Hematopoietic multipotent progenitor cell treated with erythropoietin and hydrocortisone succinate and interleukin-3 and kit ligand, for 15 days (in vitro differentiated cells): Measurements from ENCODE around the gene RRP12.
"Not testable (repeated sequence)": the region's sequence is repeated elsewhere in the genome, so short reads cannot be mapped to it uniquely, and the experiment has no call there.

Source experiments
- DNase-seq: peaks from one replicate; pipeline ENCODE4 v3.0.0-alpha.2; 2015; ENCODE audit warnings: low spot score

The RRP12 gene

GRCh38 chr10:97407952-97408248, 6.8 kb upstream of the RRP12 start:
- no peak for DNase-seq

GRCh38 chr10:97407211-97407951, 6.2 kb upstream of the RRP12 start:
- peak; percentile 75 for DNase-seq

DNA sequence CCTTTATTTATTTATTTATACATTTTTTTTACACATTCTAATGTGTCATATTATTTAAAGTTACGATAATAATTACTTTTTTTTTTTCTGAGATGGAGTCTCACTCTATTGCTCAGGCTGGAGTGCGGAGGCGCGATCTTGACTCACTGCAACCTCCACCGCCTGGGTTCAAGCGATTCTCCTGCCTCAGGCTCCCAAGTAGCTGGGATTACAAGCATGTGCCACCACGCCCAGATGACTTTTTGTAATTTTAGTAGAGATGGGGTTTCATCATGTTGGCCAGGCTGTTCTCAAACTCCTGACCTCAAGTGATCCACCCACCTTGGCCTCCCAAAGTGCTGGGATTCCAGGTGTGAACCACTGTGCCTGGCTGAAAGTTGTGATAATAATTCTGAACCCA, 5.3 kb upstream of the RRP12 start:
- DNase-seq, result not testable (repeated sequence)

DNA sequence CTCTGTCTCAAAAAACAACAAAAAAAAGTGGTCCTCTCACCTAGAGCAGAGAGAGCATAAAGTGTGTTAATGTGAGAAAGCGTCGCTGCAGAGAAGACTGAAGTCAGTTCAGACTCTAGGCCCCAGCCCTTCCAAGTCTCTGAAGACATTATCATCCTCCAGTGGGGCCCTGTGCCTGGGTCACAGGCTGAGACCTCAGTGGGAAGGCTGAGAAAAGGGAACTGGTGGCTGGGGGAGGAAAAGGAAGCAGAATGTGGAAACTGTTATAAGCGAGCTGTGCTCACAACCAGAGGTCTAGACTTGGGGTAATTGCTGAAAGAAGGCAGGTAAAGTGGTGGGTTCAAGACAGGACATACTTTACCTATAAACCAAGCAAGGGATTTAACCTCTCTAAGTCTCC, 4.9 kb upstream of the RRP12 start:
- DNase-seq, result no peak

DNA sequence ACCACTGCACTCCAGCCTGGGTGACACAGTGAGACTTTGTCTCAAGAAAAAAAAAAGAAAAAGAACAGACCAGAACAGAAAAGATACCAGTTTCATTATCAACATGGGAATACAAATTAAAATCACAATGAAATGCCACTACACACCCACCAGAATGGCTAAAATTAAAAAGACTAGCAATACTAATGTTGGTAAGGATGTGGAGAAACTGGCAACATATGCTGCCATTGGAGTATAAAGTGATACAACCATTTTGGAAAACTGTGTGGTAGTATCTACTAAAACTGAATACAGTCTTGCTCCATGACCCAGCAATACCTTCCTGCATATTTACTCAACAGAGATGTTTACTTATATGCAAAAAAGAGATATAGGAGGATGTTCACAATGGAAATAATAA, 2.9 kb upstream of the RRP12 start:
- no peak for DNase-seq

DNA sequence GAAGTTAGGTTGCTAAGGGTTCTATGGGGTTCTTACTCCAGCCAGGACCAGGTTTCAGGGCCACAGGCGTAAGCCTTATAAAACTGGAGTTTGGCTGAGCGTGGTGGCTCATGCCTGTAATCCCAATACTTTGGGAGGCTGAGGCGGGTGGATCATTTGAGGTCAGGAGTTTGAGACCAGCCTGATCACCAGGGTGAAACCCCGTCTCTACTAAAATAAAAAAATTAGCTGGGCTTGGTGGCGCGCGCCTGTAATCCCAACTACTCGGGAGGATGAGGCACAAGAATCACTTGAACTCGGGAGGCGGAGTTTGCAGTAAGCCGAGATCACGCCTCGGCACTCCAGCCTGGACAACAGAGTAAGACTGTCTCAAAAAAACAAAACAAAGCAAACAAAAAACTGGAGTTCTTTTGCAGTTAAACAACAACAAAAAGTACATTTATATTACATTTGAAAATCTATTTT, 347 bp upstream of the RRP12 start:
- no peak for DNase-seq

- peak; percentile 63 for DNase-seq
Measured at GRCh38 chr10:97399843-97400545, 1.1 kb downstream of the RRP12 start.

GRCh38 chr10:97396056-97396455, 5.1 kb downstream of the RRP12 start:
- DNase-seq, result no peak

GRCh38 chr10:97393034-97393573, 8.0 kb downstream of the RRP12 start:
- DNase-seq, result no peak

GRCh38 chr10:97390091-97390490, 11.0 kb downstream of the RRP12 start:
- DNase-seq, result no peak

DNA sequence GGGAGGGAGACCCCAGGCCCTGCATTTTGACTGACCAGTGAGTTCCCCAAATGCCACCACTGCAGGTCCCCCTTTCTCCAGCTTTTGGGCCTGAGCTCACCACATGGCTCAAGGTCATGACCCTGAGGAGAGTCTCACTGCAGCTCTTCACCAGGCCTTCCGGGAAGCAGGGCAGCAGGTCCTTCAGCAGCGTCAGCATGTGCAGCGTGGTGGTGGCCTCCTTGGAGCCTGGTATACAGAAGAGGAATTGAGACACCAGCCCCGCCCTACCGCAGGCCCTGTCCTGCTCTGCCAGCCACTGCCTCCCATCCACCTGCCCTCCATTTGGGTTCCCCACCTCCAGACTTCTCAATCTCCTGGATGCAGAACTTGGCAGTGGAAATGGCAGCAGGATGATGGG, 13.0 kb downstream of the RRP12 start:
- DNase-seq, result no peak

DNA sequence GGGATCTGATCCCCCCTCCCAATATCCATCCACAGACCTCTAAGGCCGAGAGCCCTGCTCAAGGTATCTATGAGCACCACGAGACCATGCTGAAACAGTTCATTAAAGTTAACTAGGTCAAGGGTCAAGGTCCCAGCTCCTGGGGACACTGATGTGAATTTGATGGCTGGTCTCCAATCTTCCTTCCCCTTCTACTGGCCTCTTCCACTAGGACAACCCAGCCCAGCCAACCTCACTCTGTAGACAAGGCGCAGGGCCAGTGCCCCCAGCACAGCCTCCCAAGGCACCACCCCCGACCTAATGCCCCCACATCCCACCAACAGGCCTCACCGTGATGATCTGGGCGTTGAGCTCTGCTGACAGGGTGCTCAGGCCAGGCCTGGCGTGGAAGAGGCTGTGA, 15.6 kb downstream of the RRP12 start:
- DNase-seq, result no peak

GRCh38 chr10:97384641-97385040, 16.5 kb downstream of the RRP12 start:
- DNase-seq, result no peak

DNA sequence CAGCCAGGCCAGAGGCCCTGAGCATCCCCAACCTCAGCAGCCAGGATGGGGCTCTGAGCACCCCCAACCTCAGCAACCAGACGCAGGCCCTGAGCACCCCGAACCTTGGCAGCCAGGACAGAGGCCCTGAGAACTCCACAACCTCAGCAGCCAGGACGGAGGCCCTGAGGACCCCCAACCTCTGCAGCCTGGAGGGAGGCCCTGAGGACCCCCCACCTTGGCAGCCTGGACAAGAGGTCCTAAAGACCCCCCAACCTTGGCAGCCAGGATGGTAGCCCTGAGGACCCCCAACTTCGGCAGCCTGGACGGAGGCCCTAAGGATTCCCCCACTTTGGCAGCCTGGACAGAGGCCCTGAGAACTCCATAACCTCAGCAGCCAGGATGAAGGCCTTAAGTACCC, 17.0 kb downstream of the RRP12 start:
- DNase-seq, result no peak

- DNase-seq, result no peak
Measured at GRCh38 chr10:97383159-97383558, 18.0 kb downstream of the RRP12 start.

- no peak for DNase-seq
Measured at GRCh38 chr10:97381626-97382025, 19.5 kb downstream of the RRP12 start.

- DNase-seq, result no peak
Measured at GRCh38 chr10:97380516-97380915, 20.6 kb downstream of the RRP12 start.

DNA sequence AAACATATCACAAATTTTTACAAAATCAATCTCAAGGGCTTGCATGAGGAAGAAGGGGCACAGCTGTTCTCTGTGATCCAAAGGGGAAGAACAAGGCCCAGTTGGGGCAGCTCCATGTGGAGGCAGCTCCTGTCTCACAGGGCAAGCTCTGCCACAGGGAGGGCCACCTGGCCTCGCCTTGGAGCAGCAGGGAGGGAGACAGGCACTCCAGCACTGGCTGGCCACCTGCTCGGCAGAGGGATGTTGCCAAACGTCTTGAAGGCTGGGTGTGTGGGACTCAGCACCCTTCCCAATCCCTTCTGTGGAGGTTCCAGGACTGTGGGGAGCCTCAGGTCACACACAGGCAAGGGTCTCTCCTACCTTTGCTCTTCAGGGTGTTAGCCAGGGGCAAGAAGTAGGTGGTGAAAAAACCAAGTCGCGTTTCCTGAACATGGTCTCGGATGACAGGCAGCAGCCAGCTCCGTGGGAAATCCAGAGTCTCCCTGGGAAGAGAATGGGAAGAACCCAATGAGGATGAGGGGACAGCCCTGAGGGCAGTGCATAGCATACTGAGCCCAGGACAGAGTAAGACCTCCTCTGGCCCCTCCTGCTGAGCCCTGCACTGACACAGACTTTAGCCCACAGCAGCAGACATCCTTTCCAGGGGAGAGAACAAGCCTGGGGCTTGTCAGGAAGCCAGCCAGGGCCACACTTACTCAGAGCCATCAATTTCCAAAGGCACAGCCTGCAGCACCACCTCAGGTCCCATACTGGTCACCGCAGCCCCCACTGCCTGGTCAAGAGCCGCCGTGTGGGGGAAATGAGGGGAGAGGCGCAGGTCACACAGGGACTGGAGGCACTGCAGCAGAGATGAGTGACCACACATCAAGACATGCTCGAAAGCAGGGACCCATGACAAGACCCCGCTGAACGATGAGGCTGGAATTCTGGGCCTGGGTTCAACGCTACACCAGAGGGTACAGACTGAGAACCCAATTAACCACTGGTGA, 21.9 kb downstream of the RRP12 start:
- no peak for DNase-seq

GRCh38 chr10:97376413-97376812, 24.7 kb downstream of the RRP12 start:
- no peak for DNase-seq

- DNase-seq, result no peak
Measured at GRCh38 chr10:97373456-97373855, 27.7 kb downstream of the RRP12 start.

GRCh38 chr10:97372233-97372875, 28.8 kb downstream of the RRP12 start:
- no peak for DNase-seq

GRCh38 chr10:97371696-97372095, 29.4 kb downstream of the RRP12 start:
- DNase-seq, result no peak
